HL-60 (cell line): ENCODE results near the gene LMF1.

ENCODE experiments used
- CTCF ChIP-seq: IDR thresholded peaks from one replicate; pipeline ENCODE4 v1.5.1; 2011; ENCODE audit warnings: low read length, control low read depth, inconsistent platforms; ENCODE audit not compliant: insufficient read depth
- POLR2AphosphoS5 ChIP-seq: IDR thresholded peaks from 2 replicates; pipeline ENCODE4 v1.6.1; 2012; ENCODE audit warnings: low read depth
- REST ChIP-seq: IDR thresholded peaks from 2 replicates; pipeline ENCODE4 v1.6.1; 2012; ENCODE audit warnings: low read depth; ENCODE audit not compliant: insufficient replicate concordance
- SPI1 ChIP-seq: IDR thresholded peaks from 2 replicates; pipeline ENCODE4 v1.6.1; 2012; ENCODE audit warnings: low read depth, mild to moderate bottlenecking, borderline replicate concordance

GRCh38 chr16:900211-900610 lies 70.6 kb downstream of the LMF1 start:
- no peak for TF ChIP-seq CTCF
- no peak for TF ChIP-seq REST
- TF ChIP-seq POLR2AphosphoS5 = no peak
- no peak for TF ChIP-seq SPI1
